HuH-7 (cell line): ENCODE measurements around the gene KCNK18.
"Not testable (repeated sequence)": the region's sequence is repeated elsewhere in the genome, so short reads cannot be mapped to it uniquely, and the experiment has no call there.

Source experiments
- DNase-seq: peaks from one replicate; pipeline ENCODE4 v3.0.0; 2011; ENCODE audit warnings: low spot score

Gene KCNK18

DNA sequence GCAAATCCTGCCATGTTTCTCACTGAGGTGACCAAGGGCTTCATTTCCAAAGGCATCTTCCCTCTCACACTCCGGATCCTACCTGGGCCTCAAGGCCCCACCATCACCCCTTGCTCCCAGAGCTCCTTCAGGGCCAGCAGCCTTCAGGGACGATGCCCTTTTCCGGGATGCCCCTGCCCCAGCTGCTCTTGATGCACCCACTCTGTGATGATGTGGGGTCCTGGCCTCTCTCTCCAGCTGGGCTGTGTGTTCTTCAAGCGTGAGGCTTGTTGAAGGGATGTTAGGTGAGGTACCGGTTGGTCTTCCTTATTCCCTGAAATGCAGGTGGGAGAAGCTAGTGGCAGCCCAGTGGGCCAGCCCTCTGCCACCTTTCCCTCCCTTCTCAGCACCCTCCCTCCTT lies 25.3 kb downstream of the KCNK18 start:
- no peak for DNase-seq

DNA sequence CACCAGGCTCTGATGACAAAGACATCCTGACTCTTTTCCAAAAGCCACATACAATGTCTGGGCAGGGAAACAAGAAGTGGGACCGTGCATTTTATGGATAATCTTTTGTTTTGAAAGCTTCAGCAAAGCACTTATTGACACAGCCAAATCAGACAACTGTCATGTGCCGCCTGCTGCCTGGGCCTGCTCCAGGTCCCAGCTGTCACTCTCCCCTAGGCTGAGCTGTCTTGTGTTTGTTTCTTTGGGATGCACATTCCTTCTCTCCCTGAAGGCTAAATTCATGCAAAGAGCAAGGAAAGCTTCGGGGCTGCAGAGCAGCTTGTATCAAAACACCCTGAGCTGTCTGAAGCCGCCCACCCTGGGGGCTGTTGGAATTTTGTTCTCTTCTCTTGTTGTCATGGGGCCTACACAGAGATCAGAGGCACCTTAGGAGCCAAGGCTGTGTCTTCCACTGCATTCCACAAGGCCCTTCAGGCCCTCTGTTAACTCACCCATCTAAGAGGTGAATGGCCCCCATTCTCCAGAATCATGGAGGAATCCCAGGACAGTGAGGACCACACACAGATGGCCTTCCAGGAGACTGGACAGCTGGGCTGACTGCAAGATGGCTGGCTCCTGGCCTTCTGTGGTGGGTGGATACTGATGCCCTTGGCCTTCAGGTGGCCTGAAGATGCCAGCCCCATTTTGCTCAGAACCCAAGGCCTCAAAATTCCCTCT lies 25.8 kb downstream of the KCNK18 start:
- no peak for DNase-seq

DNA sequence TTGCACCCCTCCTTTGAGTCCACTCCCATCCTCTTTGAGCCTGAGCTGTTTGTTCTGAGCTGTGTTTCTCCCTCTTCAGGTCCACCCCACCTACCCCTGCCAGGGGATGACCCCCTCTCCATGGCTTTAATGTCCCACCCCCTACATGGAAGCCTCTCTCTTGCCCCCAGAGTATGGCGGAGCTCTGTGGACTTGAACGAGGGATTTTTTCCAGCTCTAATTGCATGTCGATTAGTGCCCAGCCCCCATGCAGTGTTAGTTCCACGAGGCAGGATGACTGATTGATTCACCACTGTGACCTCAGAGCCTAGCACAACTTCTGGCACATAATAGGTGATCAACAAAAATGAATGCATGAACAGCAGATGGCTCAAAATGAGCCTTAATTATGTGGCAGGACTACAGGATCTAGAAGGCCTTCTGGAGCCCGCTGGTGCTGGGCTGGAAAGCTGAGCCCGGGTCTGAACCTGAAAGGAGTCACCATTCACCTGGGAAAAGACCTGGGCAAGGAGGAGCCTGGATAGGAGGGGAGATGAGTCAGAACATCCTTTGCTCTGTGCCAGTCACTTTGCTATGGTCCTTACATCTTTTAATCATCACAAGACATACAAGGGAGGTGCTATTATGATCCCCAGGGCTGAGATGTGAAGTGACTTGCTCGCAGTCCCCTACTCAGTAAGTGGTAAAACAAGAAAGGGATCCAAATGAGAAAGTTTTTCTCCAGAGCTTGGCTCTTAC lies 26.6 kb downstream of the KCNK18 start:
- DNase-seq, result no peak

DNA sequence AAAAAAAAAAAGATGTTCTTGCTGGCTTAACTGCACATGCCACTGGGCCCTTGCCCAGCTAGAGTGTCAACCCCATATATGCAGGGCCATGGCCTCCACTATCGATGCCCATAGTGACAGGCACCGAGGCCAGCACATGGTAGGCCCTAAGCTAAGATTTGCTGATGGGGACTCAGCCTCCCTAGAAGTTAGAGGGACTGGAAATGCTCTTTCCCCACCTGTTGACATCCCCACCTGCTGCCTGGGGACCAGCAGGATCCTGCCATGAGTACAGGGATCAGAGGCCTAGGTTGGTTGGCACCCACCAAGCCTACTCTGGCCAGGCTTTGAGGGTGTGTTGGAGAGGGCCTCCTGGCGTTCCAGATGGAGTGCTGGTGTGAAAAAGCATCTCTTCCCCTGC lies 27.6 kb downstream of the KCNK18 start:
- DNase-seq, result no peak

DNA sequence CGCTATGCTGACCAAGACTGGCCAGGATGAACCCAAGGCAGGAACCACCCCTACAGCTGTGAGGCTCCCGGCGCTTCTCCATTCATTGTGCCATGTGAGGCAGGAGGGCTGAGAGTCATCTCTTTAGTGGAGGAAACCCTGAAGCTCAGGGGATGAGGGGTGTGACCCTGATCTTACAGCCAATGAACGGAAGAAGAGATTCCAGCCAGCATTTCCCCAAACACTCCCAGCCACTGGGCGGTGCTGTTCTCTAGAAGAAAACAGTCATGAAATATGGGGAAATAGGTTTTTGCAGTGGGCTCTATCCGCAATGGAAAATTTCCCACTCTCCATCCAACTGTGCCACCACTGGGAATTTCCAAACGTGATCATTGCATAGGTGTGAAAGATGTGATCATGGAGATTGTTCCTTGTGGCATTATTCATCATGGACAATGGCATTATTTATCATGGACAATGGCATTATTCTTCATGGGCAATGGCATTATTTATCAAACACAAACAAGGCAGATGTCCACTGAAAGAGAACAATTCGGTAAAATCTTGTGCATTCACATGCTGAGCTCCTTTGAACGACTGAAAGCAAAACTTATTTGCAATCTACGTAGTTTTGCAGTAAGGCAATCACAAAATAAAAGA lies 29.6 kb downstream of the KCNK18 start:
- peak; percentile 71 for DNase-seq

DNA sequence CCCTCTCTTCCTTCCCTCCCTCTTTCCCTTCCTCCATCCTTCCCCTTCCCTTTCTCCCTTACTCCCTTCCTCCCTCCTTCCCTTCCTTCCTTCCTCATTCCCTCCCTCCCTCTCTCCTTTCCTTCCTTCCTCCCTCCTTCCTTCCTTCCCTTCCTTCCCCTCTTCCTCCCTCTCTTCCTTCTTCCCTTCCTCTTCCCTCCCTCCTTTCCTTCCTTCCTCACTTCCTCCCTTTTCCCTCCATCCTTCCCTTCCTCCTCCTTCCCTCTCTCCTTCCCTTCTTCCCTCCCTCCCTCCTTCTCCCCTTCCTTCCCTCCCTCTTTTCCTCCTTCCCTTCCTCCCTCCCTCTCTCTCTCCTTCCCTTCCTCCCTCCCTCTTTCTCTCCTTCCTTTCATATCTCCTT lies 30.9 kb downstream of the KCNK18 start:
- DNase-seq, result no peak

DNA sequence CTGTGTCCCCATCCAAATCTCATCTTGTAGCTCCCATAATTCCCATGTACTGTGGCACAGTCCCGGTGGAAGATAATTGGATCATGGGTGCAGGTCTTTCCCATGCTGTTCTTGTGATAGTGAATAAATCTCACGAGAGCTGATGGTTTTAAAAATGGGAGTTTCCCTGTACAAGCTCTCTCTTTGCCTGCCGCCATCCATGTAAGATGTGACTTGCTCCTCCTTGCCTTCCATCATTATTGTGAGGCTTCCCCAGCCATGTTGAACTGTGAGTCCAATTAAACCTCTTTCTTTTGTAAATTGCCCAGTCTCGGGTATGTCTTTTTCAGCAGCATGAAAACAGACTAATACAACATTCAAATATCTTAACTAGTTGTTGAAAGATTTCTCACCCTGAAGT lies 32.8 kb downstream of the KCNK18 start:
- DNase-seq, result not testable (repeated sequence)

DNA sequence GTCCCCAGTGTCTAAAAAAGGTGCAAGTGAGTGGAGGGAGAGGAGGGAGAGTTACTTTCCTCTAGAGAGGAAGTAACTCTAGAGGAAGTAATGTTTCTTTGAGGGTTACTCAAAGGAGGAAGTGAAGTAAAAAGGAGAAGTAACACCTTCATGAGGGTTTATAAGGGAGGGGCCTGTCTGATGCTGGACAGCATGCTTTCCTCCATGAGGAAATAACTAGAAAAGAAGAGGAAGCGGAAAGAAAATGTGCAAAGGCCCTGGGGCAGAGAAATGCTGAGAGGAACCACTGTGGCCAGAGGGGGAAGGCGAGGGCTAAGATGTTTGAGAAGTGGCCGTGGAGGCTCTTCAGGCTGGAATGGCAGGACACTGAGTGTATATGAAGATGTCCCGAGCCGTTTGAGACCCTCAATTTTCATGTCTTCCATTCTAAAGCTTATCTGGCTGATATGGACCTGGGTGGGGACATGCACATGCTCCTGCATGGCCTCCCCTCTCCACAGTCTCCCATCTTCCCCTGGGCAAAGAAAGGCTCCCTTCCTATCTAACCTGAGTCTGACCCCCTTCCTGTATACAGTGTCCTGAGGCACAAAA lies 40.2 kb downstream of the KCNK18 start:
- DNase-seq, result no peak

DNA sequence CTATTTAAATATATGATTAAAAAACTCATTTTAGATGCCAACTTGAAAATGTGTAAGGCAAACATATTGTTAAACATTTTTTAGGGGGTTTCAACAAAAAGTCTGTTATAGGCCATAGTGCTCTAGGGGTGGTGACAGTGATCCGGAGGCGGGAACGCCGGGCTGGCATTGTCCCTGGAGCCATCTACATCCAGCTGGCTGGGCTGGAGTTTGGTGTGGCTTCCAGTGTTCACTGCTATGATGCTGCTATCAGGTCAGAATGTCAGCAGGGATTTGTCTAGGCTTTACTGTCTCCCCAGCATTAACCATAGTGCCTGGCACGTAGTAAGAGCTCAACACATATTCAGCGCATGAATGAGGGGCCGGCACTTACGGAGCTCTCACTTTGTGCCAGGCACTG lies 41.8 kb downstream of the KCNK18 start:
- no peak for DNase-seq

DNA sequence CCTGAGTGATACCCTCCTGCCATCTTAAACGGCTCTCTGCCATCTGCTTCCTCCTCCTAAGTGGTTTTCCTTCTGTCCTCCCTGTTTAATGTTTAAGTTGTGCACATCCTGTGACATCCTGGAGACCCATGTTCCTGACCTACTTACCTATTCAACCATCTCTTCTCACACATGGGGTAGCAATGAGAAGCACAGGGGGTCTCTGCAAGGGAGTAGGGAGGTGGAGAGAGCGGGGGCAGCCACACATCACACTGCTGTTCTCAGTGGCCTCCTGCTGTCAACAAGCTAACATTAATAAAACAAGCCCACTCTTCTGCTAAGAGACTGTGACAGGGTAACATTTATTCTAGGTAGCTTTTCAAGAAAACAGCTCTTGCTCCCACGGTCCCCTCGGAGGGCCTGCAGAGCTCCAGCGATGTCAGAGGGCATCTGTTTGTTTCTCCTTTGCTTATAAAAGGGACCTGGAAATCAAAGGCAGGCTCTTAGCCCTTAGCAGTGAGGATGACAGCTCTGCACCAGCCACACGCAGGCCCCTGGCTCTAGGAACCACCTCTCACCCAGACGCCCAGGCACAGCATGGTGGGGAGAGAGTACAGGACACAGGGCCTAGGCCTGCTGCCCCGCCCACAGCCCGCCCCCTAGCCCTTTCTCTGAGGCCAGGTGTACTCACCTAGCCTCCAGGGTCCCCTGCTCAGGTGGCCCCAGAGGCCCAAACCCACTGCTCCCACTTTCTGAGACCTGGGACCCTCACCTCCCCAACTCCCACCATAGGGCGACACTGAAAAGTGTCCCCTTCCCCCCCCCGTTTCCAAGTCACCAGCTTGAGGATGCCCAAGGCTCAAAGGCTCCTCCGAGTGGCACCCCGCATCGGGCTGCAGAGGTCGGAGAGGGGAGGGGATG lies 42.7 kb downstream of the KCNK18 start:
- DNase-seq, result no peak

DNA sequence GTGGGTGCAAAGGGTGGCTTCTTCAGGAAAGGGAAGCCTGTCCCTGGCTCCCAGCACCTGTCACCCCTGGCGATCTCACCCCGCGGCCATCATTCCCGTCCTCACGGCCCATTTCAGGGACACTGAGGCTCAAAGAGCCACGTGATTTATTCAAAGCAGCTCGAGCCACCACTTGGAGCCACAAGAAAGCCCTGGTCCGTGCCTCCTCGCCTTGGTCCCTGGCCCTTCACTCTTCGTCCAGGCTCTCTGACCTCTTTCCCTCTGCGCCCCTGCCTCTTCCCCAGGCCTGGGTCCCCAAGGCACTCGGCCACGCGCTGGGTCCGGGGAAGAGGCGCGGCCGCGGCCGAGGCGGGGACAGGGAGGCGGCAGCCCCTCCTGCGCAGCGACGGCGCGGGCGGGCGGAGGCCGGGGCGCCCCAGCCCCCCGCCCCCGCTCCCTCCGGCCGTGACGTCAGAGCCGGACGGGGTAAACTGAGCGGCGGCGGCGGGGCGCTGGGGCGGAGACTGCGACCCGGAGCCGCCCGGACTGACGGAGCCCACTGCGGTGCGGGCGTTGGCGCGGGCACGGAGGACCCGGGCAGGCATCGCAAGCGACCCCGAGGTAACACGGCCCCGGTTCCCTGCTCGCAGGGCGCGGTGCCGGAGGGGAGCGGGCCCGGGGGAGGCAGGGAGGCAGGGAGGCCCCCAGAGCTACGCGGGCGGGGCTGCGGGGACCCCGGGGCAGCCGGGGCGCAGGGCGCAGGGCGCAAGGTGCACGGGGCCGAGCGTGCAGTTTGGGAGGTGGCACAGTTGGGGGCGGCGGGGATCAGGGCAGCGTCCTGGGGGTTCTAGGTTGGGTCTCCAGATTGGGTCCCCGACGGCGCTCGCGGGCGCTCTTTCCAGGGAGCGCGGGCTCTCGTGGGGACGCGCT lies 43.6 kb downstream of the KCNK18 start, which contains the start of gene SLC18A2:
Gene SLC18A2 (plus strand): TSS at position 494 of the 909 bp plus-strand sequence. CDS start 580 bp downstream, outside the sequence.
- DNase-seq, result no peak

DNA sequence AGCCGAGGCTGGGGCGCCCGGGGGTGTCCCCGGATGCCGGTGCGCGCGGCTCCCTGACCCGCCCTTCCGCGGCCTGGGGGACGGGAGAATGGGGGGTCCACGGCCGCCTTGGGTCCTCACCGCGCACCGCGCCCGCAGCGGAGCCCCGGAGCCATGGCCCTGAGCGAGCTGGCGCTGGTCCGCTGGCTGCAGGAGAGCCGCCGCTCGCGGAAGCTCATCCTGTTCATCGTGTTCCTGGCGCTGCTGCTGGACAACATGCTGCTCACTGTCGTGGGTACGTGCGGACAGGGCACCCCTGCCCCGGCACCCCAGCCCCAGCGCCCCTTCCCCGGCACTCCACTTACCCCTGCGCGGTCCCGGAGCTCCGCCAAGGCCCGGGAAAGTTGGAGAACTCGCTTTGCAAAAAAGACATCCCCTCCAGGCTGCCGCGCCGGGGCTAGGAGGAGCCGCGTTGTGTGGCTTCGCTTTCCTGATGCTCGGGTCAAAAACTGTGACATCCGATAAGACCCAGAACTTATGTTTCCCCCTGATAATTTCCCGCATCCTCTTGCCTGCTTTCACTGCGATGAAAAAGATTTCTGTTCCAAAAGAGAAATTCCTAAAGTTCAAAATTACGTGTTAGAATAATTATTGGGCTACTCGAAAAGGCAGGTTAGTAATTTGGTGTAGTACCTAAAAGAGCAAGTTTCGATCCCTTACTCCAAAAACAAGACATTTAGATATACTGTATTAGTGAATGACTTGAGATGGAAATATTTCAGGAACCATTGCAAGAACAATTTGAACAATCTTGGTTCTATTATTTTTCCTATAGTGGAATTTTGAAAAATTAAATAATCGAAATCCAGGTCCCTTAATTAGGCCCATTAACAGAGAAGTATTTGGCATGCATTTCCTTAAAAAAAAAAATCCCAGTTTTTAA lies 44.5 kb downstream of the KCNK18 start:
- DNase-seq, result no peak

DNA sequence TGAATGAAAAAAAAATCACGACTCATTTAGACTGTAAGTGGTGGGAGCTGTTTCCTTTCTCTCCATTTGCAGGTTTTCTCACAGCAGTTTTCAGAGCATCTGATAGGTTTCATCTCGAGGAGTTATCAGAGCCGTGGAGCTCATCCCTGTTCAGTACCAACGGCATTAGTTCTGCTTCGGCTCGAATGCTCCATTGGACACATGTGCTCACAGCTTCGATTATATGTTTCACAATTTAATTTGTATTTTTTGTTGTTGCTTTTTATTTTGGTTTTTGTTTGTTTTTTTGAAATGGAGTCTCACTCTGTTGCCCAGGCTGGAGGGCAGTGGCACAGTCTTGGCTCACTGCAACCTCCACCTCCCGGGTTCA lies 45.2 kb downstream of the KCNK18 start:
- DNase-seq, result no peak

DNA sequence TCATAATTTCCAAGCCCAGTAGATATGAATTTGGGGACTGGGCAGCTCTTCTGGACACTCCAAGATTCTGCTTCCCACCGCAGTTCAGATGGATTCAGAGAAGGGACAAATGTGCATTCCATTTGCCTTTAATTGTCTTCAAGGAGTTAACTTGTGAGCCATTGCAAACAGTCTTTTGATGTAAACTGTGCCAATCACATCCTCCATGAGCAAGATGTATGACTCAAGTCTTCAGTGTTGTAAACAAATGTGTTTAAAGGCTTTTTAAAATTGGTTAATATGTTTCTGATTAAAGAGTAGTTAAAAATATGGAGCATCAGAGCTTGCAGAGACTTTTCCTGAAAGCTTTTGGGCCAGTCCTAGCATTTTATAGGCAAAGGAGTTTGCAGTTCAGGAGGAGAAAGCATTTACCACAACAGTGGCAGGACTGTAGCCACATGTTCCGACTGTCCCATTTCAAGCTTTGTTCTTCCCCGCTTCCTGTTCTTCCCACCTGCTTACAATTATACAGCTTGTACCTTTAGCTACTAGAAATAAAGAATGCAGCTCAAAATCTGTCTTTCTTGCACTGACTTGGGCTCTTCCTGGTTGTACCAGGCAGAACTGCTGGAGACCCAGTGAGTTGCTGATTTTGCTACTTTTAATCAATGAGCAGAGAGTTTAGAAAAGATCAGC lies 49.8 kb downstream of the KCNK18 start:
- DNase-seq, result no peak

DNA sequence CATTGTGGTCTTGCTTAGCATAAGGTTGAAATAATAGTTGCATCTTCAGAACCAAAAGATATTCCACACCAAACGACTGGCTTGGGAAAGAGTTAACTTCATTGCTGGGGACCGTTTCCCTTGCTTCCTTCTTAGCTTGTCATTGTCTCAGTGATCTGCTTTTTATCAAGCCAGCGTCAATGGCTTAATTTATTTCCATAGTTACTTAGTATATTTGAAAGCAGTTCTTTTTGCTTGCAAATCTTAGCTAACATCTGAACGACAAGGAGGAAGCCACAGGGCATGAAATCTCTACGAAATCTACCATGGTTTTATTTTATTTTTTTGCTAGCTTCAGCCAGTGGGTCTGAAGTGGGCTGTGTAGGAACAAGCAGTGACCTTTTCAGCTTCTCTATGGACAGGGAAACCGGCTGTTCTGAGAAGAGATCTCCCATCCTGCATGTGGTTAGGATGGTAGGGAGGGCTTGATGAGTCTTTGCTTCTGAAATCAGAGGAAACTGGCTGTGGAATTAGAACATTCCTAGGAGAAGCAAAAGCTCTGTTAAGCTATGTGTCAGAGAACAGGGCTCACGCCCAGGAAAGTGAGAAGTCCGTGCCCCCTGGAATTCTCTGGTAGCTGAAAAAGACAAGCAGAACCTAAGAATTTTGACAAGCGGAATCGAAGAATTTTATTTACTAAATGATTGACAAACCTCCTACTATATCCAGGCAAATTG lies 51.6 kb downstream of the KCNK18 start:
- DNase-seq, result no peak

DNA sequence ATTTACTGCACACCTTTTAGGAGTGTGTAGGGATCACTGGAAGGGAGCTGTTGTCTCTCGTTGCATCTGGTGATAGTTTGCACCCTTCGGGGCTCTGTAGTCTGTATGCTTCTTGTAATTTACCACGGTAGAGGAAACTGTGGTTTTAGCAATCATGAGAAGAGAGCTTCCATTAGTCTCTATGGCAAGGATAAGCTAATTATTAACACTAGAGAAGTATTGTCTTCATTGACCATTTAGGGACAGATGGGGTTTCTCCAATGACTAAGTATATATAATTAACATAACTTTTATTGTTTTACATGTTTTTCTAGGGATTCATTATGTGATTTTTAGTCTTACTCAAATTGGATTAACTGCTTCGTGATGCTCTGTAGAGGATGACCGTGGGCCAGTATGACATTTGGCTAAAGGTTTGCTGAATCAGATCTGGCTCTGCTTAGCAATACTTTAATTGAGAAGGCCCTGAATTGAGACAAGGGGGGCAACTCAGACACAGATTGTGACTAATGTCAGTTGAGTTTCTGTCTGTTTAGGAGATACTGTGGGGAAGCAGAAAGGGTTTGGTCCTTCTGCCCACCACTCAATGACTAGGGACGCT lies 52.3 kb downstream of the KCNK18 start:
- DNase-seq, result no peak

DNA sequence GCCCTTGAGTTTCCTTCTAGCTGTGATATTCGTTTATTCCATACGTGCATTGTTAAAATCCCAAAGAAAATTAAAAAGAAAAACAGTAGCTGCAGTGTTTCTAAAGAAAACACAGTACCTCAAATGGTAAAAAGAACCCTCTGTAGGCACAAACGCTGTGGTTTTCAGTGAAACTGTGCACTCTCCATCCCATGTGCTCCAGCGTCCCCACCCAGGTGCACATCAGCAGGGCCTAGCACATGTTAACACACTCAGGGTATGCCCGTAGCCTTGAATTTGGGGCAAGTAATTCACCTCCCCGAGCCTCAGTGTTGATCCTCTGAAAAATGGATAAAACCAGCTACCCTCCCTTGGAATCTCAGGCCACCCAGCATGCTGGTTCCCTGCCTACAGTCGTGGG lies 53.1 kb downstream of the KCNK18 start:
- no peak for DNase-seq

DNA sequence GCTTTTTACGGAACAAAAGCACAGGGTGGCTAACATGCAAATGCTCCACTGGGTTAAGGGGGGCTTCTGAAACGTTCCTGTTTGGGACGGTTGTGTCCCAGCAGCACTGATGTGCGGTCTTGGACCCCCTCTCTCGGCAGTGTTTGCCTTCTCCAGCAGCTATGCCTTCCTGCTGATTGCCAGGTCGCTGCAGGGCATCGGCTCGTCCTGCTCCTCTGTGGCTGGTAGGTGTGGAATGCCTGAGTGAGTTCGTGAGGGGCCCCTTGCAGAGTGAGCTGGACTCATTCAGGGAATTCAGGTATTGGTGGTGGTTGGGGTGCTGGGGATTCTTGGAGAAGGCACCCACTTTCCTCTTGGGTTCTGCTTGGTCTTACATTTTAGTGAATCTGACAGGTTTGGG lies 56.6 kb downstream of the KCNK18 start:
- no peak for DNase-seq
